ENCODE results near the gene TBC1D22A.

GRCh38 chr22:47045691-47046410 is 283.4 kb downstream of the TBC1D22A start:
- TF ChIP-seq CTCF (IDR thresholded peaks at IDR 0.05) = no peak
- no peak for TF ChIP-seq POLR2A (IDR thresholded peaks at IDR 0.05)

Measured in ovary (tissue), 3 donors.